Transverse colon (tissue), 4 donors: ENCODE results near the gene SGF29.
"Not testable (repeated sequence)": the region's sequence is repeated elsewhere in the genome, so short reads cannot be mapped to it uniquely, and the experiment has no call there.

Experiments used
- POLR2A ChIP-seq: fragments of 450-650 bp; IDR thresholded peaks from one replicate; pipeline ENCODE4 v1.6.1; 2016; ENCODE audit warnings: antibody characterized with exemption, mild to moderate bottlenecking, moderate library complexity
- POLR2AphosphoS5 ChIP-seq, 3 donors: sonication (generic); formaldehyde crosslinking; IDR thresholded peaks; one replicate each; pipeline ENCODE4 v1.6.1; 2016; ENCODE audit warnings: antibody characterized with exemption in 3 of 3
- TF ChIP-seq, protein P1 (sequence below), 5 experiments: fragments of 200-600 bp in 3 of 5; fragments of 450-650 bp in 2 of 5; sonication (generic) in 3 of 5; IDR thresholded peaks; 1 replicate in 2 of 5; 2 replicates in 3 of 5; pipeline ENCODE4 v1.5.1; 2016 to 2017; ENCODE audit warnings: antibody characterized with exemption in 5 of 5, inconsistent platforms in 3 of 5, mild to moderate bottlenecking in 2 of 5, moderate library complexity in 1 of 5

GRCh38 chr16:28607681-28608495, 54.2 kb downstream of the SGF29 start:
- not testable (repeated sequence) for TF ChIP-seq POLR2AphosphoS5 (IDR thresholded peaks at IDR 0.05); POLR2A
- TF ChIP-seq, protein P1, sequence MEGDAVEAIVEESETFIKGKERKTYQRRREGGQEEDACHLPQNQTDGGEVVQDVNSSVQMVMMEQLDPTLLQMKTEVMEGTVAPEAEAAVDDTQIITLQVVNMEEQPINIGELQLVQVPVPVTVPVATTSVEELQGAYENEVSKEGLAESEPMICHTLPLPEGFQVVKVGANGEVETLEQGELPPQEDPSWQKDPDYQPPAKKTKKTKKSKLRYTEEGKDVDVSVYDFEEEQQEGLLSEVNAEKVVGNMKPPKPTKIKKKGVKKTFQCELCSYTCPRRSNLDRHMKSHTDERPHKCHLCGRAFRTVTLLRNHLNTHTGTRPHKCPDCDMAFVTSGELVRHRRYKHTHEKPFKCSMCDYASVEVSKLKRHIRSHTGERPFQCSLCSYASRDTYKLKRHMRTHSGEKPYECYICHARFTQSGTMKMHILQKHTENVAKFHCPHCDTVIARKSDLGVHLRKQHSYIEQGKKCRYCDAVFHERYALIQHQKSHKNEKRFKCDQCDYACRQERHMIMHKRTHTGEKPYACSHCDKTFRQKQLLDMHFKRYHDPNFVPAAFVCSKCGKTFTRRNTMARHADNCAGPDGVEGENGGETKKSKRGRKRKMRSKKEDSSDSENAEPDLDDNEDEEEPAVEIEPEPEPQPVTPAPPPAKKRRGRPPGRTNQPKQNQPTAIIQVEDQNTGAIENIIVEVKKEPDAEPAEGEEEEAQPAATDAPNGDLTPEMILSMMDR (IDR thresholded peaks at IDR 0.05): not testable (repeated sequence)
